Dedifferentiated amniotic fluid mesenchymal stem cell (primary cell): ENCODE data around the gene CLCN6.

ENCODE experiments used
- DNase-seq: peaks from one replicate; pipeline ENCODE4 v3.0.0-alpha.2; 2016; ENCODE audit errors: extremely low spot score

Gene CLCN6

DNA sequence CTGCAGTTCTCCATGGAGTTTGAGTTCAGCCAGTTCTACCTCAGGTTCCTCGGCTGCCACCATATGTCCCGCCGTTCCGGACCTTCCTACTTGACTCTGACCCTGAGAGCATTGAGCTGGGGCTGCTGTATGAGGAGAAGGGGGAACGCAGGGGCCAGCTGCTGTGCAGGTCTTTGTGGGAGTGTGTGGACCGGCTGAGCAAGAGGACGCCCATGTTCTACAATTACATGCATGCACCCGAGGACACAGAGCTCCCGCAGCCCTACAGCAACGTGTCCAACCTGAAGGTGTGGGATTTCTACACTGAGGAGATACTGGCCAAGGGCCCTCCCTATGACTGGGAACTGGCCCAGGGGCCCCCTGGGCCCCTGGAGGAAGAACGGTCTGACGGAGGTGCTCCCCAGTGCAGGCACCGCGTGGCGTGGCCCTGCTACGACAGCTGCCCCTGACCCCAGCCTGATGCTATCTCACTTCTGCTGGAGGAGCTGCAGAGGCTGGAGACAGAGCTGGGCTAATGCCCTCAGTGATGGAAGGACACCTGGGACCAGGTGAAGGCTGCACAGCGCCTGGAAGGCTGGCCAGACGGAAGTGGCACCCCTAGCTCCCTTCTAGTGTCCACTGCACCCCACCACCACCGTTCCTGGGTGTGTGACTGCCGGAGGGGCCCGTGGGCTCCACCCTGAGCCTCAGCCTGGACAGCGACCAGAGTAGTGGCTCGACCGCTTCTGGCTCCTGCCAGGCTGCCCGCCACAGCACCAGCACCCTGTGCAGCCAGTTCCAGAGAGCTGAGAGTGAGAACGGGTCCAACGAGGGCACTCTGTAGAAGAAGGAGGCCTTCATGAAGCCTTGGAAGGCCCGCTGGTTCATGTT lies 73.6 kb downstream of the CLCN6 start:
- no peak for DNase-seq

- no peak for DNase-seq
Measured at GRCh38 chr1:11880181-11880575, 74.2 kb downstream of the CLCN6 start.

- DNase-seq, result no peak
Measured at GRCh38 chr1:11880911-11881748, 75.1 kb downstream of the CLCN6 start.

DNA sequence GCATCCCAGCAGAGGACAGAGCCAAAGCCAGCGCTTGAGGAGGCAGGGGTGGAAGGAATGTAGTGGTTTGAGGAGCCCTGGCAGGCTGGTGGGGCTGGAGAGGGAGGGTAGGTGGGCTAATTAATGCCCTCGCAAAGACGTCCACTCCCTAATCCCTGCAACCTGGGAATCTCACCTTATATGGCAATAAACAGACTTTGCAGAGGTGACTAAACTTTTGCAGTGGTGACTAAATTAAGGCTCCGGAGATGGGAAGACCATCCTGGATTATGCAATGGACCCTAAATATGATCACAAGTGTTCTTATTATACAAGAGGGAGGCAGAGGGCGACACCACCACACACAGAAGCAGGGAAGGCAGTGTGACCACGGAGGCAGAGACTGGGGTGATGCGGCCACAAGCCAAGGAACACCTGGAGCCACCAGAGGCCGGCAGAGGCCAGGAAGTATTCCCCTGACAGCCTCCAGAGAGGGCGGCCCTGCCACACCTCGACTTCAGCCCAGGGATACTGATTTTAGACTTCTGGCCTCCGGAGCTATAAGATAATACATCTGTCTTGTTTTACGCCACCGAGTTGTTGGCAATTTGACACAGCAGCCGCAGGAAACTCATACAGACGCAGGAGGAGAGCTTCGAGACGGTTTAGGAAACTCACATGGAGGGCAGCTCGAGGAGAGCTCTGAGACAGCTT lies 75.9 kb downstream of the CLCN6 start:
- no peak for DNase-seq

- DNase-seq, result no peak
Measured at GRCh38 chr1:11882814-11883538, 77.0 kb downstream of the CLCN6 start.

- DNase-seq, result no peak
Measured at GRCh38 chr1:11885916-11886315, 79.9 kb downstream of the CLCN6 start.

DNA sequence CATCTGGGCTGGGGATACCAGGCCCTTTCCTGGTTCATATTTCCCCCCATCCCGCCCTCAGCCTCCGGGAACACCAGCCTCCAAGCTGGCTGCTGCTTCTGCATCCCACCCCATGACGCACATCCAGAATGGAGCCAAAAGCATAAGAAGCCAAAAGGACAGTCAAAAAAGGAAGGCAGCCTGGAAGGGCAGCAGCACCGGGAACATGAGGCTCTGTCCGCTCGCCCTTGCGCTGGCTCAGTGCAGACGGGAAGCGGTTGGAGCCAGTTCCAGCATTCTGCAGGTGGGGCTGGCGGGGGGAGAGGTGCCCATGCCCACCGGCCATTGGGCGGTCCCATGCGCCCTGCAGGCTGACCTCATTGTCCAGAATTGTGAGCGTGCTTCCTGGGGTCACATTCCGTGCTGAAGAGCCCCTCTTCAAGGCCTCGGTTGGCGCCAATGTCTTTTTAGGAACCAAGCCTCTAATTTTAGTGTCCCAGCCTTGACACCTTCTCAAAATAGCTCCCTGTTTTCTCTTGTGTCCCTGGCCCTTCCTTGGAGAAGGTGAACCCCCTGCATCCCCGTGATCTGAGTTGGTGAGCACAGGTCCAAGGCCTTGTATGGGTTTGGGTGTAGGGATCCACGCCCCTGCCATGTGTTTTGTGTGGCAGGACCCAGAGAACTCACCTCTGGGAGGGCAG lies 81.1 kb downstream of the CLCN6 start:
- no peak for DNase-seq

GRCh38 chr1:11887666-11888007 lies 81.6 kb downstream of the CLCN6 start:
- DNase-seq, result no peak

GRCh38 chr1:11888206-11888876 lies 82.3 kb downstream of the CLCN6 start:
- no peak for DNase-seq

GRCh38 chr1:11888877-11889208 lies 82.9 kb downstream of the CLCN6 start:
- no peak for DNase-seq

DNA sequence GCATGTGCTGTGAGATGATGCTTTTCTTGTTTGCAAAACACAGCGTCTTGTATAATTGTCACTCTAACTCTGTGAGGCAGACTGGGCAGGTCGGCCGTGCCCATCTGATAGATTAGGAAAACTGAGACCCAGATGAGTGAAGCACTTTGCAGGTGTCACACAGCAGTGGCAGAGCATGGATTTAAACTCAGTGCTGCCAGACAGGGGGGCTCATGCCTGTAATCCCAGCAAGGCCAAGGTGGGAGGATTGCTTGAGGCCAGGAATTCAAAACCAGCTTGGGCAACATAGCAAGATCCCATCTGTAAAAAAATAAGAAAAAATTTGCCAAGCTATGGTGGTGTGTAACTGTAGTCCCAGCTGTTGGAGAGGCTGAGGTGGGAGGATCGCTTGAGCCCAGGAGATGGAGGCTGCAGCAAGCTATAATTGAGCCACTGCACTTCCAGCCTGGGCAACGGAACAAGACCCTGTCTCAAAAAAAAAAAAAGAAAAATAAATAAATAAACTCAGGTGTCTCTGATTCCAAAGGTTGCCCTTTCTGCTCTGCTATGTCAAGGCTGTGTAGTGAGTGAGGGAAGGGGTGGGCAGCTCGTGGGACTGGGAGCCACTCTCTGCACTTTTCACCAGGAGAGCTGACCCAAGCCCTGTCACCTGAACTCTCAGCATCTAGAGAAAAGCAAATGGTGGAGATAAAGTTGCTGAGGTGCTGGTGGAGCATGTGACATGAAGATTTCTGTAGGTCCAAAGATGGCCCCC lies 85.6 kb downstream of the CLCN6 start:
- DNase-seq, result no peak
